ENCODE data around the gene EVA1A.

DNA sequence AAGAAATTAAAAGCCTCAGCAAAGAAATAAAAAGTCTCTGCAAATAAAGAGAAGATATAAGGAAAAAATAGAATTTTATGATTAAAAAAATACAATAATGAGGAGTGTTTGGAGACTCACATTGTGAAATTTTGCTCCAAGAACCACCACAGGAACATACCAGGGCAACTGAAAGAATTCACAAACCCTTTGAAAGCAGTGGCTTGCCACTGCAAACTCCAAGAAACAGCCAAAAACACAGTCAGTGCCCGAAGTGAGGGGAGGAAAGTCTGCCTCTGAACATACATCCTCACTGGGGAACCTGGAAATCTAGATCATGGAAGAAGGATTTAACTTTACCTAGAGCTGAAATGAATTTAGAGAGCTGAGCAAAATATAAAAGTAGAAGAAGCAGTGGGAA, 33.1 kb downstream of the EVA1A start:
- TF ChIP-seq EZH2 (IDR thresholded peaks at IDR 0.05) (no peak), POLR2AphosphoS5 (IDR thresholded peaks at IDR 0.05; ENCODE audit: borderline replicate concordance, low read depth, low read length) (no peak)

All from SK-N-MC (cell line).